Peyer's patch (tissue), 4 donors: Measurements from ENCODE around the gene CXXC5. TPM values are rescaled to one million over a fixed set of nuclear protein-coding genes. Genes with fewer than 3 reads are reported as not detected.
"Not testable (repeated sequence)": the region's sequence is repeated elsewhere in the genome, so short reads cannot be mapped to it uniquely, and the experiment has no call there.

Experiments used
- DNase-seq, 3 donors: peaks; one replicate each; pipeline ENCODE4 v3.0.0-alpha.2; 2017 to 2019
- H3K27ac ChIP-seq, 4 donors: fragments of 200-600 bp; sonication (generic); one replicate each; pipeline ENCODE4 v1.5.1; 2016 to 2019
- H3K27me3 ChIP-seq, 2 donors: fragments of 200-600 bp; sonication (generic); one replicate each; pipeline ENCODE4 v1.5.1; 2019
- H3K36me3 ChIP-seq, 3 donors: fragments of 200-600 bp; sonication (generic); one replicate each; pipeline ENCODE4 v1.5.1; 2016 to 2019
- H3K4me1 ChIP-seq, 4 donors: fragments of 200-600 bp; sonication (generic); one replicate each; pipeline ENCODE4 v1.5.1; 2016 to 2019
- H3K4me3 ChIP-seq, 4 donors: fragments of 200-600 bp; sonication (generic); 1 replicate in 3 of 4; 2 replicates in 1 of 4; pipeline ENCODE4 v1.5.1; 2016 to 2019; ENCODE audit warnings: mild to moderate bottlenecking in 1 of 4
- H3K9me3 ChIP-seq, 4 donors: fragments of 200-600 bp; sonication (generic); one replicate each; pipeline ENCODE4 v1.5.1; 2016 to 2019; ENCODE audit warnings: mild to moderate bottlenecking in 1 of 4
- CTCF ChIP-seq, 6 experiments: fragments of 450-650 bp in 4 of 6; fragments of 200-600 bp in 2 of 6; sonication (generic) in 1 of 6; IDR thresholded peaks; one replicate each; pipeline ENCODE4 v1.5.1; 2017 to 2019; ENCODE audit warnings: antibody characterized with exemption in 6 of 6, mild to moderate bottlenecking in 3 of 6, moderate library complexity in 1 of 6
- POLR2A ChIP-seq, 2 donors: fragments of 450-650 bp; IDR thresholded peaks; one replicate each; pipeline ENCODE4 v1.5.1; 2017; ENCODE audit warnings: antibody characterized with exemption in 2 of 2, mild to moderate bottlenecking in 2 of 2, moderate library complexity in 2 of 2
- total RNA-seq, 4 donors: library from RNA; depleted of rRNA; stranded (reverse); fragments of >200 nt; gene quantifications; one replicate each; pipeline ENCODE4 v1.1.0, GENCODE V29; 2016

Gene CXXC5
- total RNA-seq, 4 donors from 2014 or later, result 21.7 to 49.5 (median 30.9) TPM

GRCh38 chr5:139723986-139724587, 75.9 kb downstream of the CXXC5 start:
- H3K27ac ChIP-seq, result no peak overlapping the region
- no peaks in the 10 kb centered on the region for H3K36me3 ChIP-seq
- no peak for TF ChIP-seq CTCF (IDR thresholded peaks at IDR 0.05)
- TF ChIP-seq POLR2A (IDR thresholded peaks at IDR 0.05), result no peak
- no peak overlapping the region for H3K4me3 ChIP-seq
- no peaks in the 10 kb centered on the region for H3K9me3 ChIP-seq
- H3K4me1 ChIP-seq, result no peaks in the 10 kb centered on the region
- no peaks in the 10 kb centered on the region for H3K27me3 ChIP-seq
- DNase-seq, result no peak

- TF ChIP-seq CTCF (IDR thresholded peaks at IDR 0.05) (no peak), POLR2A (IDR thresholded peaks at IDR 0.05) (no peak)
- Histone ChIP-seq H3K4me3 (no peak overlapping the region), H3K9me3 (no peaks in the 10 kb centered on the region), H3K36me3 (no peaks in the 10 kb centered on the region), H3K4me1 (no peaks in the 10 kb centered on the region), H3K27me3 (no peaks in the 10 kb centered on the region), H3K27ac (no peak overlapping the region)
- peak in 2 of 3 donors; percentile 45 to 67 for DNase-seq
Observed at GRCh38 chr5:139725073-139725830, 77.1 kb downstream of the CXXC5 start.

- no peak for DNase-seq
- H3K4me1 ChIP-seq, result no peaks in the 10 kb centered on the region
- no peak overlapping the region for H3K27ac ChIP-seq
- TF ChIP-seq POLR2A (IDR thresholded peaks at IDR 0.05) (no peak), CTCF (IDR thresholded peaks at IDR 0.05) (no peak)
- no peak overlapping the region for H3K4me3 ChIP-seq
- H3K36me3 ChIP-seq, result no peaks in the 10 kb centered on the region
- no peaks in the 10 kb centered on the region for H3K27me3 ChIP-seq
- no peaks in the 10 kb centered on the region for H3K9me3 ChIP-seq
Observed at GRCh38 chr5:139726248-139726647, 78.1 kb downstream of the CXXC5 start.

GRCh38 chr5:139727615-139728014, 79.5 kb downstream of the CXXC5 start:
- not testable (repeated sequence) for H3K36me3 ChIP-seq, H3K4me1 ChIP-seq, H3K27ac ChIP-seq, H3K9me3 ChIP-seq, H3K4me3 ChIP-seq, H3K27me3 ChIP-seq
- DNase-seq, result peak in 1 of 3 donors; percentile 22

- Histone ChIP-seq H3K4me3 (no peak overlapping the region), H3K27ac (no peak overlapping the region), H3K9me3 (no peaks in the 10 kb centered on the region), H3K4me1 (peaks cover 0 to 10% (median 0%) of the 10 kb centered on the region in 4 donors), H3K27me3 (no peaks in the 10 kb centered on the region), H3K36me3 (no peaks in the 10 kb centered on the region)
- no peak for DNase-seq
- no peak for TF ChIP-seq POLR2A (IDR thresholded peaks at IDR 0.05)
- TF ChIP-seq CTCF (IDR thresholded peaks at IDR 0.05), result no peak
Observed at GRCh38 chr5:139731281-139731680, 83.1 kb downstream of the CXXC5 start.

GRCh38 chr5:139732019-139732418, 83.9 kb downstream of the CXXC5 start:
- DNase-seq, result no peak
- Histone ChIP-seq H3K4me3 (no peak overlapping the region), H3K4me1 (peaks cover 0 to 10% (median 0%) of the 10 kb centered on the region in 4 donors), H3K36me3 (no peaks in the 10 kb centered on the region), H3K9me3 (no peaks in the 10 kb centered on the region), H3K27me3 (no peaks in the 10 kb centered on the region), H3K27ac (no peak overlapping the region)
- TF ChIP-seq CTCF (IDR thresholded peaks at IDR 0.05) (no peak), POLR2A (IDR thresholded peaks at IDR 0.05) (no peak)
